ENCODE measurements around the gene LOXL3. TPM values are rescaled to one million over a fixed set of nuclear protein-coding genes. Genes with fewer than 3 reads are reported as not detected.

Gene LOXL3
- total and polyA plus RNA-seq, 2 of the 8 experiments (the other 6 are each of a cell fraction or from before 2014, with no cell fraction given) = 22.4 to 27.2 TPM

GRCh38 chr2:74524005-74524404, 29.7 kb downstream of the LOXL3 start:
- Histone ChIP-seq H2AFZ (ENCODE audit: low read length) (no peak overlapping the region), H3K36me3 (ENCODE audit: control insufficient read depth in 2 of 4, insufficient read depth in 4 of 4, low read length in 3 of 4) (peaks cover 5 to 18% (median 13%) of the 10 kb centered on the region in 4 experiments; a peak in 6 of 8 replicates), H4K8ac (ENCODE audit: extremely low read depth, insufficient read depth, low read length) (no peak overlapping the region), H3K9ac (replicated peaks in 1 of 4; ENCODE audit: extremely low read depth in 1 of 4, low read depth in 3 of 4, low read length in 3 of 4) (no peak overlapping the region), H4K20me1 (replicated peaks in 1 of 2; ENCODE audit: control insufficient read depth in 1 of 2, insufficient read depth in 2 of 2, low read length in 2 of 2) (peaks cover 0 to 3% of the 10 kb centered on the region in 2 experiments), H4K5ac (ENCODE audit: insufficient read length, low read depth, low read length) (no peak overlapping the region), H3K79me1 (ENCODE audit: low read depth, low read length) (peaks cover 8% of the 10 kb centered on the region), H3K23me2 (ENCODE audit: low read depth, low read length) (peaks cover 2% of the 10 kb centered on the region; the same call in 1 of the 2 replicates), H3K56ac (replicated peaks; ENCODE audit: insufficient read length, low read depth, low read length) (no peak overlapping the region), H2BK5ac (ENCODE audit: low read depth, low read length) (no peak overlapping the region), H3K4me1 (replicated peaks in 1 of 4; ENCODE audit: control insufficient read depth in 3 of 4, insufficient read depth in 4 of 4, low read length in 3 of 4) (peaks cover 0 to 7% (median under 1%) of the 10 kb centered on the region in 4 experiments; a peak in 2 of 7 replicates), H3K9me3 (ENCODE audit: insufficient read depth in 2 of 2, low read depth in 1 of 2, low read length in 1 of 2) (no peaks in the 10 kb centered on the region), H2BK120ac (replicated peaks; ENCODE audit: low read depth, low read length) (no peak overlapping the region), H3K4ac (replicated peaks; ENCODE audit: insufficient read length, low read depth, low read length) (no peak overlapping the region), H3K23ac (ENCODE audit: insufficient read length) (no peak overlapping the region), H2AK5ac (ENCODE audit: low read depth, low read length) (no peak overlapping the region), H3K4me3 (ENCODE audit: extremely low read depth in 1 of 4, insufficient read depth in 2 of 4, low read depth in 3 of 4, low read length in 4 of 4) (no peak overlapping the region), H3K4me2 (ENCODE audit: insufficient read depth in 1 of 2, low read depth in 2 of 2, low read length in 2 of 2) (no peak overlapping the region), H4K91ac (replicated peaks; ENCODE audit: insufficient read length, low read length) (no peak overlapping the region), H3K79me2 (ENCODE audit: control insufficient read depth in 1 of 2, insufficient read depth in 2 of 2, low read length in 2 of 2) (peaks cover 0 to 15% of the 10 kb centered on the region in 2 experiments; a peak in 2 of 4 replicates), H3K27me3 (replicated peaks in 1 of 4; ENCODE audit: control insufficient read depth in 3 of 4, extremely low read depth in 1 of 4, insufficient read depth in 3 of 4, low read length in 3 of 4) (peaks cover 2 to 24% (median 15%) of the 10 kb centered on the region in 4 experiments), H3K14ac (ENCODE audit: insufficient read length) (no peak overlapping the region), H3K27ac (ENCODE audit: low read depth, low read length) (no peak overlapping the region), H2BK20ac (ENCODE audit: low read length) (no peak overlapping the region), H2BK12ac (ENCODE audit: low read depth, low read length) (no peak overlapping the region), H2BK15ac (ENCODE audit: low read length) (no peak overlapping the region), H3K18ac (ENCODE audit: extremely low read depth, low read length) (no peak overlapping the region)
- FAIRE-seq (no peak), DNase-seq (ENCODE audit: low read depth in 1 of 2, low spot score in 2 of 2) (no peak)
- ChIA-PET POLR2A (ENCODE audit: partially characterized antibody) (interaction anchor here (0.9 kb wide), 1 partner anchor 24 kb away, joined by 3 read pairs; no protein-coding TSS in a partner anchor), CTCF (ENCODE audit: partially characterized antibody) (interaction anchor here (0.7 kb wide), 1 partner anchor 26 kb away, joined by 3 read pairs; no protein-coding TSS in a partner anchor)
- 85% methylated on average over 9 of the region's 9 CpGs; no CpG with 5 or more reads in 1 of the 2 experiments for WGBS, 2 experiments (ENCODE audit: extremely low coverage in 1 of 2, insufficient coverage in 1 of 2, insufficient read length in 1 of 2, insufficient replicate concordance in 2 of 2, low coverage in 1 of 2, low lambda C conversion rate in 2 of 2, missing lambda C conversion rate in 1 of 2)
- no peak for TF ChIP-seq BRCA1 (IDR thresholded peaks at IDR 0.05; ENCODE audit: low read depth, low read length)
- TF ChIP-seq EZH2 (IDR thresholded peaks at IDR 0.05; ENCODE audit: low read depth, low read length, severe bottlenecking) = no peak
- TF ChIP-seq, protein P1, sequence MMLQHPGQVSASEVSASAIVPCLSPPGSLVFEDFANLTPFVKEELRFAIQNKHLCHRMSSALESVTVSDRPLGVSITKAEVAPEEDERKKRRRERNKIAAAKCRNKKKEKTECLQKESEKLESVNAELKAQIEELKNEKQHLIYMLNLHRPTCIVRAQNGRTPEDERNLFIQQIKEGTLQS (IDR thresholded peaks at IDR 0.05; ENCODE audit: insufficient read depth, low read depth, low read length) = no peak
- TF ChIP-seq SIN3A (conservative IDR thresholded peaks at IDR 0.05 in 1 of 2, IDR thresholded peaks at IDR 0.05 in 1 of 2; ENCODE audit: low read depth in 1 of 2, low read length in 2 of 2) = no peak
- TF ChIP-seq SIX5 (IDR thresholded peaks at IDR 0.05; ENCODE audit: low read depth, low read length) = no peak
- no peak for TF ChIP-seq ZNF274 (IDR thresholded peaks at IDR 0.05; ENCODE audit: borderline replicate concordance, extremely low read depth, low read length)
- no peak for TF ChIP-seq CTBP2 (IDR thresholded peaks at IDR 0.05; ENCODE audit: borderline replicate concordance, insufficient read depth, insufficient read length, low read length)
- TF ChIP-seq, protein P2, sequence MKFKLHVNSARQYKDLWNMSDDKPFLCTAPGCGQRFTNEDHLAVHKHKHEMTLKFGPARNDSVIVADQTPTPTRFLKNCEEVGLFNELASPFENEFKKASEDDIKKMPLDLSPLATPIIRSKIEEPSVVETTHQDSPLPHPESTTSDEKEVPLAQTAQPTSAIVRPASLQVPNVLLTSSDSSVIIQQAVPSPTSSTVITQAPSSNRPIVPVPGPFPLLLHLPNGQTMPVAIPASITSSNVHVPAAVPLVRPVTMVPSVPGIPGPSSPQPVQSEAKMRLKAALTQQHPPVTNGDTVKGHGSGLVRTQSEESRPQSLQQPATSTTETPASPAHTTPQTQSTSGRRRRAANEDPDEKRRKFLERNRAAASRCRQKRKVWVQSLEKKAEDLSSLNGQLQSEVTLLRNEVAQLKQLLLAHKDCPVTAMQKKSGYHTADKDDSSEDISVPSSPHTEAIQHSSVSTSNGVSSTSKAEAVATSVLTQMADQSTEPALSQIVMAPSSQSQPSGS (IDR thresholded peaks at IDR 0.05; ENCODE audit: low read length) = no peak
- no peak for TF ChIP-seq SP1 (IDR thresholded peaks at IDR 0.05; ENCODE audit: low read depth, low read length)
- no peak for TF ChIP-seq RXRA (IDR thresholded peaks at IDR 0.05; ENCODE audit: insufficient read depth, low read depth, low read length)
- no peak for TF ChIP-seq PHF8 (conservative IDR thresholded peaks at IDR 0.05; ENCODE audit: low read depth, low read length)
